ENCODE results near the gene CFAP92. TPM values are rescaled to one million over a fixed set of nuclear protein-coding genes. Genes with fewer than 3 reads are reported as not detected.

CFAP92 gene
- total RNA-seq, 4 donors from 2014 or later = 1.5 to 2.4 (median 1.7) TPM; not detected in 1

GRCh38 chr3:128971421-128972100 lies 22.3 kb downstream of the CFAP92 start:
- Histone ChIP-seq H3K4me1 (peaks cover 0 to 3% (median 0%) of the 10 kb centered on the region in 4 donors), H3K36me3 (no peaks in the 10 kb centered on the region), H3K27ac (peak overlapping the region in 2 of 4 donors; percentile 25 to 65), H3K27me3 (no peaks in the 10 kb centered on the region), H3K4me3 (no peak overlapping the region), H3K9me3 (no peaks in the 10 kb centered on the region)
- TF ChIP-seq CTCF (IDR thresholded peaks at IDR 0.05) = no peak
- TF ChIP-seq POLR2A (IDR thresholded peaks at IDR 0.05) = no peak
- no peak for DNase-seq

GRCh38 chr3:128970740-128971047 lies 23.2 kb downstream of the CFAP92 start:
- Histone ChIP-seq H3K27ac (peak overlapping the region in 1 of 4 donors; percentile 65), H3K27me3 (no peaks in the 10 kb centered on the region), H3K4me1 (peaks cover 0 to 3% (median 0%) of the 10 kb centered on the region in 4 donors), H3K9me3 (no peaks in the 10 kb centered on the region), H3K4me3 (no peak overlapping the region), H3K36me3 (no peaks in the 10 kb centered on the region)
- no peak for DNase-seq
- TF ChIP-seq POLR2A (IDR thresholded peaks at IDR 0.05) (no peak), CTCF (IDR thresholded peaks at IDR 0.05) (no peak)

GRCh38 chr3:128969993-128970739 lies 23.7 kb downstream of the CFAP92 start:
- no peak overlapping the region for H3K27ac ChIP-seq
- peaks cover 0 to 3% (median 0%) of the 10 kb centered on the region in 4 donors for H3K4me1 ChIP-seq
- no peak overlapping the region for H3K4me3 ChIP-seq
- no peaks in the 10 kb centered on the region for H3K9me3 ChIP-seq
- H3K36me3 ChIP-seq = no peaks in the 10 kb centered on the region
- DNase-seq = peak in 2 of 3 donors; percentile 41 to 64
- H3K27me3 ChIP-seq = no peaks in the 10 kb centered on the region
- TF ChIP-seq CTCF (IDR thresholded peaks at IDR 0.05) (peak; percentile 57 to 91 (median 82)), POLR2A (IDR thresholded peaks at IDR 0.05) (no peak)

- no peaks in the 10 kb centered on the region for H3K9me3 ChIP-seq
- H3K4me3 ChIP-seq = no peak overlapping the region
- H3K36me3 ChIP-seq = no peaks in the 10 kb centered on the region
- no peak overlapping the region for H3K27ac ChIP-seq
- H3K27me3 ChIP-seq = no peaks in the 10 kb centered on the region
- DNase-seq = no peak
- TF ChIP-seq POLR2A (IDR thresholded peaks at IDR 0.05) = no peak
- no peak for TF ChIP-seq CTCF (IDR thresholded peaks at IDR 0.05)
- H3K4me1 ChIP-seq = peaks cover 0 to 3% (median 0%) of the 10 kb centered on the region in 4 donors
These were observed 26.0 kb downstream of the CFAP92 start for GRCh38 chr3:128967748-128968355.

- H3K4me3 ChIP-seq = no peak overlapping the region
- H3K27me3 ChIP-seq = no peaks in the 10 kb centered on the region
- TF ChIP-seq POLR2A (IDR thresholded peaks at IDR 0.05) = no peak
- no peak for TF ChIP-seq CTCF (IDR thresholded peaks at IDR 0.05)
- no peaks in the 10 kb centered on the region for H3K36me3 ChIP-seq
- H3K4me1 ChIP-seq = peaks cover 0 to 3% (median 0%) of the 10 kb centered on the region in 4 donors
- no peak overlapping the region for H3K27ac ChIP-seq
- H3K9me3 ChIP-seq = no peaks in the 10 kb centered on the region
- no peak for DNase-seq
These were observed 28.1 kb downstream of the CFAP92 start for GRCh38 chr3:128965818-128966217.

All from Peyer's patch (tissue), 4 donors.